K562 (cell line): ENCODE measurements around the gene NDUFAF8. TPM values are rescaled to one million over a fixed set of nuclear protein-coding genes. Genes with fewer than 3 reads are reported as not detected.

Source experiments
- ATAC-seq: fragments of 200-7000 bp; cut with Tn5 transposase; 3 replicates; pipeline ENCODE4 v1.9.1; 2020; ENCODE audit warnings: moderate library complexity
- BruUV-seq: library from RNA; stranded (reverse); fragments of 400-500 nt; replicated peaks from 2 replicates; lab custom pipeline; 2021; lab: Mats Ljungman, UMichigan
- CTCF ChIA-PET: fragments of 300-600 bp; formaldehyde crosslinking; extraction: SDS; loops from one replicate; lab custom pipeline; 2021; ENCODE audit warnings: low intra/inter-chr PET ratio; lab: Yijun Ruan, JAX
- POLR2A ChIA-PET: fragments of 300-600, 350-650 bp; sonication (Branson Sonifier 250); formaldehyde crosslinking; extraction: SDS; loops from one replicate; lab custom pipeline; 2021; ENCODE audit warnings: antibody characterized with exemption, inconsistent platforms; lab: Yijun Ruan, JAX
- DNase-seq, 4 experiments: peaks; one replicate each; pipeline versions ENCODE4 v3.0.0 to v3.0.0-alpha.2; 2011 to 2018; ENCODE audit warnings: low spot score in 3 of 4, mixed read lengths in 3 of 4; ENCODE audit errors: extremely low read depth in 1 of 4
- FAIRE-seq: peaks from 2 replicates; lab custom pipeline; 2011; peaks lifted over from hg19 to GRCh38; lab: Jason Lieb, UNC
- H2AFZ ChIP-seq: 2 replicates; pipeline ENCODE4 v1.6.0; 2011; ENCODE audit warnings: low read depth, low read length, control low read depth, inconsistent platforms
- H3K27ac ChIP-seq: fragments of 200-600 bp; 3 replicates; pipeline ENCODE4 v1.8.0; 2011; ENCODE audit warnings: low read depth, mild to moderate bottlenecking, control low read depth, inconsistent platforms, low read length, moderate library complexity, mixed read lengths; ENCODE audit errors: extremely low read depth
- H3K27me3 ChIP-seq, 2 experiments: fragments of 300-600 bp in 1 of 2; 2 replicates in 1 of 2; 3 replicates in 1 of 2; pipeline versions ENCODE4 v1.6.0 to v1.8.0; 2011; ENCODE audit warnings: inconsistent platforms in 2 of 2, low read length in 2 of 2, mild to moderate bottlenecking in 1 of 2, mixed read lengths in 1 of 2, moderate library complexity in 1 of 2; ENCODE audit not compliant: control insufficient read depth in 2 of 2, insufficient read depth in 2 of 2
- H3K36me3 ChIP-seq: fragments of 300-600 bp; 3 replicates; pipeline ENCODE4 v1.8.0; 2011; ENCODE audit warnings: mild to moderate bottlenecking, low read length, inconsistent platforms; ENCODE audit not compliant: control insufficient read depth, insufficient read depth
- H3K4me1 ChIP-seq, 2 experiments: fragments of 200-600 bp in 1 of 2; replicated peaks in 1 of 2; 2 replicates in 1 of 2; 3 replicates in 1 of 2; pipeline versions ENCODE4 v1.5.1 to v1.8.0; 2011; ENCODE audit warnings: inconsistent platforms in 2 of 2, low read length in 2 of 2, mild to moderate bottlenecking in 1 of 2, mixed read lengths in 1 of 2, moderate library complexity in 1 of 2; ENCODE audit not compliant: control insufficient read depth in 2 of 2, insufficient read depth in 2 of 2
- H3K4me2 ChIP-seq: 2 replicates; pipeline ENCODE4 v1.6.1; 2011; ENCODE audit warnings: low read length, control low read depth, inconsistent platforms, mixed read lengths; ENCODE audit not compliant: insufficient read depth
- H3K4me3 ChIP-seq: fragments of 200-600 bp; sonication (generic), shearing (Covaris generic); 2 replicates; pipeline ENCODE4 v1.5.1; 2016; ENCODE audit warnings: control low read depth, inconsistent platforms
- H3K79me2 ChIP-seq: fragments of 200-600 bp; 3 replicates; pipeline ENCODE4 v1.8.0; 2011; ENCODE audit warnings: low read length, inconsistent platforms; ENCODE audit not compliant: control insufficient read depth, insufficient read depth
- H3K9ac ChIP-seq, 2 experiments: 2 replicates each; pipeline versions ENCODE4 v1.6.0 to v1.6.1; 2011; ENCODE audit warnings: low read depth in 2 of 2, low read length in 2 of 2, control low read depth in 1 of 2, inconsistent platforms in 1 of 2, mild to moderate bottlenecking in 1 of 2, mixed read lengths in 1 of 2; ENCODE audit not compliant: insufficient read depth in 1 of 2
- H3K9me1 ChIP-seq: one replicate; pipeline ENCODE4 v1.6.0; 2011; ENCODE audit warnings: inconsistent platforms, mild to moderate bottlenecking, low read length, moderate library complexity; ENCODE audit not compliant: control insufficient read depth, insufficient read depth
- H3K9me3 ChIP-seq: replicated peaks from 2 replicates; pipeline ENCODE4 v1.5.1; 2011; ENCODE audit warnings: low read depth, low read length, inconsistent platforms; ENCODE audit not compliant: control insufficient read depth, insufficient read depth
- H4K20me1 ChIP-seq: replicated peaks from 2 replicates; pipeline ENCODE4 v1.6.1; 2011; ENCODE audit warnings: low read length, inconsistent platforms, mixed read lengths; ENCODE audit not compliant: control insufficient read depth, insufficient read depth
- KDM4B ChIP-seq, 2 experiments: fragments of 450-650 bp in 1 of 2; sonication (generic) in 1 of 2; IDR thresholded peaks; 2 replicates each; pipeline ENCODE4 v1.6.1; 2016 to 2017; ENCODE audit warnings: borderline replicate concordance in 2 of 2, antibody characterized with exemption in 1 of 2, low read depth in 1 of 2, mild to moderate bottlenecking in 1 of 2
- POLR2G ChIP-seq: fragments of 200-400 bp; formaldehyde crosslinking; IDR thresholded peaks from 2 replicates; pipeline ENCODE4 v1.6.1; 2017; ENCODE audit warnings: low read depth, mild to moderate bottlenecking, antibody characterized with exemption, low read length, moderate library complexity
- RBM22 ChIP-seq: fragments of 200-400 bp; formaldehyde crosslinking; IDR thresholded peaks from 2 replicates; pipeline ENCODE4 v1.6.1; 2018; ENCODE audit warnings: low read length, low read depth; ENCODE audit not compliant: poor library complexity, severe bottlenecking
- ZNF263 ChIP-seq: sonication (generic); formaldehyde crosslinking; IDR thresholded peaks from 2 replicates; pipeline ENCODE4 v1.8.0; 2022; ENCODE audit warnings: mild to moderate bottlenecking, missing genetic modification reagents, borderline replicate concordance
- ZNF785 ChIP-seq: fragments of 250-450 bp; sonication (Bioruptor Pico); IDR thresholded peaks from 2 replicates; pipeline ENCODE4 v1.4.0; 2020; ENCODE audit warnings: mild to moderate bottlenecking
- WGBS: fragments of 100-300 bp; shearing (Covaris generic); methylation state at CpG from one replicate; pipeline ENCODE4 v1.1.6; 2016; ENCODE audit warnings: low coverage, mixed read lengths; ENCODE audit not compliant: insufficient coverage; ENCODE audit errors: missing lambda C conversion rate; 5-methylcytosine and 5-hydroxymethylcytosine counted together
- in situ Hi-C: fragments of 300-500 bp; cut with MboI; formaldehyde crosslinking; loops from 4 replicates; pipeline ENCODE4 v1.15.0; 2018; ENCODE audit warnings: inconsistent platforms, mixed read lengths
- intact Hi-C: fragments of 100-400 bp; cut with micrococcal nuclease; formaldehyde crosslinking; loops from 2 replicates; pipeline ENCODE4 v1.14.2; 2022
- polyA plus RNA-seq, 8 experiments: library from polyadenylated mRNA; depleted of rRNA in 4 of 8; stranded (reverse) in 5 of 8; unstranded in 3 of 8; fragments of >200 nt; fragmentation: Nextera tagmentation in 2 of 8; fragmentation: Illumina TruSeq in 1 of 8; extraction: Ambion mirVana in 2 of 8; extraction: Trizol in 1 of 8; gene quantifications; 2 replicates each; pipeline versions ENCODE4 v1.2.1 to v1.2.3, GENCODE V29; 2011 to 2014; ENCODE audit warnings: inconsistent platforms in 1 of 8, missing spikeins in 1 of 8
- total RNA-seq, 7 experiments: library from RNA; depleted of rRNA in 6 of 7; stranded (reverse); fragments of >200 nt in 6 of 7; fragmentation: Illumina TruSeq in 2 of 7; extraction: Trizol in 2 of 7; gene quantifications; 2 replicates each; pipeline versions ENCODE4 v1.2.1 to v1.2.3, GENCODE V29; 2011 to 2021; ENCODE audit warnings: low replicate concordance in 1 of 7
- TF ChIP-seq, protein P1 (sequence below): fragments of 250-450 bp; sonication (Bioruptor Pico); IDR thresholded peaks from 2 replicates; pipeline ENCODE4 v1.4.0; 2020

NDUFAF8 gene
- total and polyA plus RNA-seq, 9 of the 15 experiments (the other 6 are each of a cell fraction or from before 2014, with no cell fraction given) = 13.5 to 144 (median 90.0) TPM

DNA sequence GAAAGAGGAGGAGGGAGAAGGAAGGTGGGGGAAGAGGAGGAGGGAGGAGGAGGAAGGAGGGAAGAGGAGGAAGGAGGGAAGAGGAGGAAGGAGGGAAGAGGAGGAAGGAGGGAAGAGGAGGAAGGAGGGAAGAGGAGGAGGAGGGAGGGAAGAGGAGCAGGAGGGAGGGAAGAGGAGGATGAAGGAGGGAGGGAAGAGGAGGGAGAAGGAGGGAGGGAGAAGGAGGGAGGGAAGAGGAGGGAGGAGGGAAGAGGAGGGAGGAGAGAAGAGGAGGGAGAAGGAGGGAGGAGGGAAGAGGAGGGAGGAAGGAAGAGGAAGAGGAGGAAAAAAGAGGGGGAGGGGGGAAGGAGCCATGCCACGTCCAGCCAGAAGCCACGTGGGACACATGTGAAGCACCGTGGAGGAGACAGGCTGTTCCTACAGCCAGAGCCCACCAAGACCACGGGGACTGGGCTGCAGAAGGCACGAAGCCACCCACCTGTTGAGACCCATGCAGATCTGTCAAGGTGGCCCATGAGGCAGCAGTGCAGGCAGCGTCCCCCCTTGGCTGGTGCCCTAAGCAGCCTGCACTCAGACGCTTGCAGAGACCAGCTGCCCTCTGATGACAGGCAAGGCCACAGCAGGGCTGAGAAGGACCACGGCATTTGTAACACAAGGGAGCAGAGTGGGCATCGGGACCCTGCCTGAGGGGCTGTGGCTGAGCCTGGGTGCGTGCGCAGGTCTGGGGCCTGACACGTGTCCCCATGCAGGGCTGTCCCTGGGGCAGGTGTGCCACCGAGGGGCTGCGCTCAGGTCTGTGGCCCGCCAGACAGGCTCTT, 10.3 kb downstream of the NDUFAF8 start:
- no peak overlapping the region for H2AFZ ChIP-seq
- intact Hi-C loops = loop anchor here (5.0 kb wide), 1 partner anchor 43 kb away; no protein-coding TSS in a partner anchor
- FAIRE-seq = no peak
- no peak overlapping the region for H3K9ac ChIP-seq
- H4K20me1 ChIP-seq = no peaks in the 10 kb centered on the region; the same call in 1 of the 2 replicates
- ATAC-seq = no peak
- H3K79me2 ChIP-seq = no peaks in the 10 kb centered on the region
- no peaks in the 10 kb centered on the region for H3K9me3 ChIP-seq
- no peak for DNase-seq
- no TSS peak for BruUV-seq
- CTCF ChIA-PET = no interaction called here
- H3K4me2 ChIP-seq = no peak overlapping the region
- in situ Hi-C loops = loop anchor here (5.0 to 25.0 kb wide), 2 partner anchors 112 to 233 kb away; no protein-coding TSS in a partner anchor
- POLR2A ChIA-PET = interaction anchor here (0.7 to 1.0 kb wide), 2 partner anchors 155 to 269 kb away, joined by 3 to 4 read pairs; no protein-coding TSS in a partner anchor
- TF ChIP-seq ZNF785 (no peak), RBM22 (peak; percentile 12), POLR2G (0 out of 2 replicates have a peak, but pooled peaks have one; percentile 22), ZNF263 (CRISPR knock-in tag) (peak; percentile 88), KDM4B (IDR thresholded peaks at IDR 0.05; ENCODE audit: borderline replicate concordance in 2 of 2, low read depth in 1 of 2) (no peak)
- TF ChIP-seq, protein P1, sequence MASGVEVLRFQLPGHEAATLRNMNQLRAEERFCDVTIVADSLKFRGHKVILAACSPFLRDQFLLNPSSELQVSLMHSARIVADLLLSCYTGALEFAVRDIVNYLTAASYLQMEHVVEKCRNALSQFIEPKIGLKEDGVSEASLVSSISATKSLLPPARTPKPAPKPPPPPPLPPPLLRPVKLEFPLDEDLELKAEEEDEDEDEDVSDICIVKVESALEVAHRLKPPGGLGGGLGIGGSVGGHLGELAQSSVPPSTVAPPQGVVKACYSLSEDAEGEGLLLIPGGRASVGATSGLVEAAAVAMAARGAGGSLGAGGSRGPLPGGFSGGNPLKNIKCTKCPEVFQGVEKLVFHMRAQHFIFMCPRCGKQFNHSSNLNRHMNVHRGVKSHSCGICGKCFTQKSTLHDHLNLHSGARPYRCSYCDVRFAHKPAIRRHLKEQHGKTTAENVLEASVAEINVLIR (CRISPR knock-in tag) = no peak
- H3K9me1 ChIP-seq = no peaks in the 10 kb centered on the region
- no peak overlapping the region for H3K4me3 ChIP-seq
- no peaks in the 10 kb centered on the region for H3K27me3 ChIP-seq
- peaks cover 32% of the 10 kb centered on the region; the same call in 1 of the 3 replicates for H3K36me3 ChIP-seq
- H3K27ac ChIP-seq = no peak overlapping the region
- H3K4me1 ChIP-seq = peaks cover 0 to 50% of the 10 kb centered on the region in 2 experiments; a peak in 3 of 5 replicates
- 83% methylated on average over 12 of the region's 15 CpGs for WGBS
